ENCODE results near the gene SELE. TPM values are rescaled to one million over a fixed set of nuclear protein-coding genes. Genes with fewer than 3 reads are reported as not detected.

SELE gene
- total and polyA plus RNA-seq, 2 of the 4 experiments (the other 2 are of a cell fraction): not detected

DNA sequence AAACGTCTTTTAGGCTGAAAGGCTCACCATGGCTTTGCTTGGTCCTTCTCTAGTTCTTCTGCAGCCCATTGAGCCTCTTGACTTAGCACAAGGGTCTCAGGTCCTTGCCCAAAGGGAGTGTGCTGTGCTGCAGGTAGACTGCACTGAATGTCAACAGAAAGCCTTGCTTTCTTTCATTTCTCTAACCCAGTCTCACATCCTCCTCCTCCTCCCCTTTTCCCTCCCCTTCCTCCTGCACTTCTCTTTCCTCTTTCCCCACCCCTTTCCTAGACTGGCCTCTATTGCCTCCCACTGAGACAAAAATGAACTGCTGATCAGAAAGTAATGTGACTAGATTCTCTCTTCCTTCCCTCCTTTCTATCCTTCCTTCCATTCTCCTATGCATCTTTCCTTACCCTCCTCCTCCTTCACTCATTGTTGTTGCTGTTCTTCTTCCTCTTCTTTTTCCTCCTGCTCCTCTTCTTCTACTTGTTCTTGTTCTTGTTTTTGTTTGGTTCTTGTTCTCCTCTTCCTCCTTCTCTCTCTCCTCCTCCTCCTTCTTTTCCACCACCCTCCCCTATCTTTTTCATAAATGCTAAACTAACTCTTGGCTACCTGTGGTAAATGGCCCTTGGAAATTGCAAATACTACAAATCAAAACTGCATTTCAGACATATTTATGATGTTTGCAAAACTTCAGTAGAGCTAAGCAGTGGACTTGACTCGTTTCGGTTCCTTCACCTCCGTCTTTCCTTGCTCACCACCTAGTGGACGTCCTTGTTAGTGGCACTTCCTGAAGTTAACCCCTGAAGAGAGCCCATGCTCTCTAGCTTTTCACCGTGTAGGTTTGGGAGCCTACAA lies 22.2 kb downstream of the SELE start, which contains the start of gene SELL:
Gene SELL (minus strand): TSS at position 152 of the 840 bp plus-strand sequence. CDS start 122 bp downstream, at position 30.
- H2BK20ac ChIP-seq (ENCODE audit: low read depth, low read length): no peak within 1 kb of the TSS
- no peak within 1 kb of the TSS for H4K91ac ChIP-seq (ENCODE audit: insufficient read depth, low read depth, low read length)
- H3K9me1 ChIP-seq (ENCODE audit: insufficient read depth, low read length): no peaks in the 10 kb centered on the region
- no peaks in the 10 kb centered on the region; the same call in 1 of the 2 replicates for H3K27me3 ChIP-seq (ENCODE audit: control insufficient read depth, insufficient read depth, low read length)
- no peak within 1 kb of the TSS for H2AK9ac ChIP-seq (replicated peaks; ENCODE audit: low read depth, low read length, poor library complexity)
- no peak within 1 kb of the TSS for H2BK15ac ChIP-seq (ENCODE audit: low read depth, low read length)
- H3K23ac ChIP-seq (ENCODE audit: low read depth, low read length): no peak within 1 kb of the TSS
- H3K9me3 ChIP-seq (ENCODE audit: control insufficient read depth, insufficient read depth, low read length): no peaks in the 10 kb centered on the region
- DNase-seq (peak; percentile 68), ATAC-seq (ENCODE audit: low read depth) (peak; percentile 100)
- H3K79me1 ChIP-seq (ENCODE audit: low read depth in 1 of 2, low read length in 2 of 2): no peaks in the 10 kb centered on the region
- no peak within 1 kb of the TSS for H2AK5ac ChIP-seq (ENCODE audit: low read depth, low read length)
- peak within 1 kb of the TSS; percentile 24 for H2AFZ ChIP-seq (replicated peaks; ENCODE audit: low read length, poor library complexity)
- H3K36me3 ChIP-seq (ENCODE audit: control insufficient read depth, insufficient read depth, low read length): no peaks in the 10 kb centered on the region
- H3K4ac ChIP-seq (ENCODE audit: low read depth, low read length): no peak within 1 kb of the TSS
- WGBS, 2 experiments (ENCODE audit: extremely low coverage in 2 of 2, insufficient read length in 1 of 2): no CpG with 5 or more reads among the region's 6 CpGs
- peak within 1 kb of the TSS; percentile 27; the same call in 1 of the 2 replicates for H3K4me3 ChIP-seq (ENCODE audit: insufficient read depth, low read depth, low read length)
- ChIA-PET POLR2A (ENCODE audit: unreplicated experiment) (no interaction called here), CTCF (interaction anchor here (0.6 to 1.5 kb wide), 12 partner anchors 9 to 460 kb away, joined by 3 to 5 read pairs (median 3); no protein-coding TSS in a partner anchor)
- no peaks in the 10 kb centered on the region for H3K4me1 ChIP-seq (ENCODE audit: control insufficient read depth, insufficient read depth, low read length)
- H4K20me1 ChIP-seq (ENCODE audit: insufficient read depth, low read length): no peaks in the 10 kb centered on the region
- H2BK120ac ChIP-seq (ENCODE audit: low read depth, low read length): no peak within 1 kb of the TSS
- dilution Hi-C loops (cut with HindIII; ENCODE audit: low sequenced_read_pairs, unreplicated experiment): no loop called here
- no TSS peak for BruUV-seq (replicated peaks)
- in situ Hi-C loops (cut with MboI; ENCODE audit: low sequenced_read_pairs): no loop called here
- peak within 1 kb of the TSS; percentile 76; the same call in 1 of the 2 replicates for H3K4me2 ChIP-seq (ENCODE audit: low read depth, low read length)
- H2BK5ac ChIP-seq (ENCODE audit: low read depth, low read length, poor library complexity, severe bottlenecking): no peak within 1 kb of the TSS
- intact Hi-C loops (cut with micrococcal nuclease): loop anchor here (1.0 to 5.0 kb wide), 4 partner anchors 110 to 1107 kb away; no protein-coding TSS in a partner anchor
- no peak within 1 kb of the TSS for H3K18ac ChIP-seq (ENCODE audit: low read depth, low read length)
- no peak for TF ChIP-seq CHD1 (IDR thresholded peaks at IDR 0.05; ENCODE audit: low read depth, low read length)
- peak; percentile 52; the same call in 1 of the 2 replicates for TF ChIP-seq SMC3 (IDR thresholded peaks at IDR 0.05; ENCODE audit: low read depth, low read length)
- TF ChIP-seq, protein P1, sequence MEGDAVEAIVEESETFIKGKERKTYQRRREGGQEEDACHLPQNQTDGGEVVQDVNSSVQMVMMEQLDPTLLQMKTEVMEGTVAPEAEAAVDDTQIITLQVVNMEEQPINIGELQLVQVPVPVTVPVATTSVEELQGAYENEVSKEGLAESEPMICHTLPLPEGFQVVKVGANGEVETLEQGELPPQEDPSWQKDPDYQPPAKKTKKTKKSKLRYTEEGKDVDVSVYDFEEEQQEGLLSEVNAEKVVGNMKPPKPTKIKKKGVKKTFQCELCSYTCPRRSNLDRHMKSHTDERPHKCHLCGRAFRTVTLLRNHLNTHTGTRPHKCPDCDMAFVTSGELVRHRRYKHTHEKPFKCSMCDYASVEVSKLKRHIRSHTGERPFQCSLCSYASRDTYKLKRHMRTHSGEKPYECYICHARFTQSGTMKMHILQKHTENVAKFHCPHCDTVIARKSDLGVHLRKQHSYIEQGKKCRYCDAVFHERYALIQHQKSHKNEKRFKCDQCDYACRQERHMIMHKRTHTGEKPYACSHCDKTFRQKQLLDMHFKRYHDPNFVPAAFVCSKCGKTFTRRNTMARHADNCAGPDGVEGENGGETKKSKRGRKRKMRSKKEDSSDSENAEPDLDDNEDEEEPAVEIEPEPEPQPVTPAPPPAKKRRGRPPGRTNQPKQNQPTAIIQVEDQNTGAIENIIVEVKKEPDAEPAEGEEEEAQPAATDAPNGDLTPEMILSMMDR (conservative IDR thresholded peaks at IDR 0.05; ENCODE audit: low read depth, low read length): peak; percentile 71
- TF ChIP-seq RAD21 (IDR thresholded peaks at IDR 0.05; ENCODE audit: low read length): peak; percentile 63
- no peak for TF ChIP-seq FOS (IDR thresholded peaks at IDR 0.05; ENCODE audit: low read depth, low read length)
- no peak within 1 kb of the TSS for H3K27ac ChIP-seq (ENCODE audit: insufficient read depth, low read length)
- no peak within 1 kb of the TSS for H4K5ac ChIP-seq (ENCODE audit: low read depth, low read length)
- no peak within 1 kb of the TSS for H3K56ac ChIP-seq (ENCODE audit: extremely low read depth, insufficient read depth, low read length)
- no peak within 1 kb of the TSS for H3K9ac ChIP-seq (ENCODE audit: low read depth, low read length)
- no peak within 1 kb of the TSS for H4K8ac ChIP-seq (ENCODE audit: low read depth in 2 of 2, low read length in 2 of 2)
- no peak within 1 kb of the TSS for H3K14ac ChIP-seq (replicated peaks; ENCODE audit: low read depth, low read length)

Measured in IMR-90 (cell line).